Chondrocyte (in vitro differentiated cells): ENCODE results near the gene GPR155. TPM values are rescaled to one million over a fixed set of nuclear protein-coding genes. Genes with fewer than 3 reads are reported as not detected.

Experiments used
- DNase-seq: peaks from one replicate; pipeline ENCODE4 v3.0.0; 2021; ENCODE audit warnings: mixed read lengths, low spot score
- H3K27ac Mint-ChIP-seq: one replicate; pipeline ENCODE4 v1.8.0; 2021; ENCODE audit warnings: mild to moderate bottlenecking, moderate library complexity, mixed read lengths; ENCODE audit not compliant: unreplicated experiment
- H3K27me3 Mint-ChIP-seq: 2 replicates; pipeline ENCODE4 v1.8.0; 2021; ENCODE audit warnings: low read depth, mixed read lengths
- H3K36me3 Mint-ChIP-seq: 2 replicates; pipeline ENCODE4 v1.8.0; 2021; ENCODE audit warnings: low read depth, mixed read lengths
- H3K4me1 Mint-ChIP-seq: 2 replicates; pipeline ENCODE4 v1.8.0; 2021; ENCODE audit warnings: low read depth, mild to moderate bottlenecking, mixed read lengths
- H3K4me3 Mint-ChIP-seq: one replicate; pipeline ENCODE4 v1.8.0; 2021; ENCODE audit warnings: mild to moderate bottlenecking, moderate library complexity, mixed read lengths; ENCODE audit not compliant: unreplicated experiment
- H3K9me3 Mint-ChIP-seq: 2 replicates; pipeline ENCODE4 v1.8.0; 2021; ENCODE audit warnings: low read depth, mixed read lengths
- CTCF ChIP-seq: fragments of 200-600 bp; sonication (generic); IDR thresholded peaks from 2 replicates; pipeline ENCODE4 v1.5.0; 2021; ENCODE audit warnings: antibody characterized with exemption, mild to moderate bottlenecking, moderate library complexity
- total RNA-seq: library from RNA; stranded (reverse); gene quantifications from 3 replicates; pipeline ENCODE4 v1.2.1, GENCODE V29; 2021

The GPR155 gene
- total RNA-seq, 1 donor from 2014 or later = 12.8 TPM

DNA sequence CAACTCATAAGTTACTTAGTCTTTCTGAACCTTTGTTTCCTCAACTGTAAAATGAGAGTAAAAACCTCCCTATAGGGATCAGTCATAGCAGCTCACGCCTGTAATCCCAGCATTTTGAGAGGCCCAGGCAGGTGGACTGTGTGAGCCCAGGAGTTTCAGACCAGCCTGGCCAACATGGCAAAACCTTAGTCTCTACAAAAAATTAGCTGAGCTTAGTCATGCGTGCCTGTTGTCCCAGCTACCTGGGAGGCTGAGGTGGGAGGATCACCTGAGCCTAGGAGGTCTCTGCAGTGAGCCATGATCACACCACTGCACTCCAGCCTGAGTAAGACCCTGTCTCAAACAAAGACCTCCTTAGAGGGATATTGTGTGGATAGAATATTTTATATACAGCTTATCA is 2.3 kb downstream of the GPR155 start:
- H3K4me1 Mint-ChIP-seq = peaks cover 13% of the 10 kb centered on the region
- no peaks in the 10 kb centered on the region for H3K36me3 Mint-ChIP-seq
- no peaks in the 10 kb centered on the region for H3K9me3 Mint-ChIP-seq
- no peak overlapping the region for H3K27ac Mint-ChIP-seq
- no peak for DNase-seq
- H3K4me3 Mint-ChIP-seq = no peak overlapping the region
- H3K27me3 Mint-ChIP-seq = no peaks in the 10 kb centered on the region
- TF ChIP-seq CTCF = no peak

GRCh38 chr2:174482854-174483253 is 4.0 kb downstream of the GPR155 start:
- no peaks in the 10 kb centered on the region for H3K27me3 Mint-ChIP-seq
- no peak overlapping the region for H3K27ac Mint-ChIP-seq
- H3K36me3 Mint-ChIP-seq = peaks cover 2% of the 10 kb centered on the region
- TF ChIP-seq CTCF = no peak
- no peaks in the 10 kb centered on the region for H3K9me3 Mint-ChIP-seq
- H3K4me3 Mint-ChIP-seq = no peak overlapping the region
- H3K4me1 Mint-ChIP-seq = peaks cover 13% of the 10 kb centered on the region
- DNase-seq = no peak

DNA sequence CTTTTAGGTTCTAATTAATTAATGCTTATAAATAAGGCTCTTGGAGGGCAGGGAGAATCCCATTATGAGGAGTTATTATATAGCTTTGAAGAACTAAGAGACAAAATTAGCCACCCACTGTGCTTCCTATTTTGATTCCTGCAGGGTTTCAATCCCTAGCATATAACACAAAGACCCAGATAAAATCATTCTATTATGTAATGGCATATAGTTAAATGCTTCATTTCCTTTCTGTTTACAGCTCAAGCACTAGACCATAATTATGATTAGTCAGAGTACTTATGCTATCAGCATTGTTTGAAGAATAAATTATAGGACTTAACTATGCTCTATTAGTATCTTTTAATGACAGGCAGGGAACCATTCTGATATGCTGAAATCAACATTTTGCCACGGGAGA is 9.1 kb downstream of the GPR155 start:
- no peak for TF ChIP-seq CTCF
- H3K9me3 Mint-ChIP-seq = no peaks in the 10 kb centered on the region
- no peaks in the 10 kb centered on the region for H3K27me3 Mint-ChIP-seq
- H3K27ac Mint-ChIP-seq = no peak overlapping the region
- H3K4me3 Mint-ChIP-seq = no peak overlapping the region
- no peak for DNase-seq
- peaks cover 2% of the 10 kb centered on the region for H3K36me3 Mint-ChIP-seq
- peaks cover 7% of the 10 kb centered on the region for H3K4me1 Mint-ChIP-seq

DNA sequence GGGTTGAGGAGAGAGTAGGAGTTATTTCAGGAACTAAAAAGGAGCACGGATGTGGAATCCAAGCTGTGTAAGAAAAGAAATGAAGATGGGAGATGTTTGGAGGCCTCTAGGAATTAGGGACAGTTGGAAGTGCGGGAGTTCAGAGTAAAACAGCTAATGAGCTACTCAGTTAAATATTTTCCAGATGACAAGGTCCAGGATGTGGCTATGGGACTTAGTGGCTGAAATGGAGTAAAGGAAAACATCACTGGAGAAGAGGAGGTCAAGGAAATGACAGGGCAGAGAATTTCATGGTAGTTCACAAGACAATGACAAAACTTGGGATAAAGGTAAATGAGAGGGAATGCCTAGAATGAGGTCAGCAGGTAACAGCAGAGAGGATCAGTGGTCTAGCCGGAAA is 13.0 kb downstream of the GPR155 start:
- peaks cover 7% of the 10 kb centered on the region for H3K4me1 Mint-ChIP-seq
- DNase-seq = no peak
- peak overlapping the region; percentile 70 for H3K27ac Mint-ChIP-seq
- H3K4me3 Mint-ChIP-seq = no peak overlapping the region
- no peaks in the 10 kb centered on the region for H3K9me3 Mint-ChIP-seq
- H3K36me3 Mint-ChIP-seq = peaks cover 2% of the 10 kb centered on the region
- H3K27me3 Mint-ChIP-seq = no peaks in the 10 kb centered on the region
- TF ChIP-seq CTCF = no peak

DNA sequence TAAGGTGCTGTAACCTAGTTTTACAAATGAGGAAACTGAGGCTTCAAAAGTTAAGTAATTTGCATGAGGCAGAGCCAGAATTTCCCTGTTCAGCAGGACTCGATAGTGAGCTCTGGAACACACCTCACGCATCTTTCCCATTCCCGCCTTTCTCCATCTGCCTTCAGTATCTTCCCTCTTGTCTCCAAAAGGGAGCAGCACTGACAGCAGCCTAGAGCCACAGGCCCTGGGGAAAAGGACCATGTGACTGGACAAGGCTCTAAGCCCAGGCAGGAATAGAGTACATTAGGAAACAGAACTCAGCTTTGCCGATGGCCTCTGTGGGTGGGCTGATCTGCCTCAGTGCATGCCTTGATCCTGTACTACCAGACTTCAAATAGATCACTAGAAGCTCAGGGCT is 21.5 kb downstream of the GPR155 start:
- Mint-ChIP-seq H3K27ac (no peak overlapping the region), H3K4me1 (no peaks in the 10 kb centered on the region), H3K9me3 (no peaks in the 10 kb centered on the region), H3K27me3 (no peaks in the 10 kb centered on the region), H3K36me3 (peaks cover 3% of the 10 kb centered on the region), H3K4me3 (no peak overlapping the region)
- no peak for TF ChIP-seq CTCF
- DNase-seq = no peak
